Cerebellar nuclear complex (tissue), 1 donor: ENCODE measurements around the gene TCF7L2.
"Not testable (repeated sequence)": the region's sequence is repeated elsewhere in the genome, so short reads cannot be mapped to it uniquely, and the experiment has no call there.

Experiments used
- DNase-seq, 2 experiments: peaks; one replicate each; lab custom pipeline; 2025; lab: John Stamatoyannopoulos, UW

The TCF7L2 gene

DNA sequence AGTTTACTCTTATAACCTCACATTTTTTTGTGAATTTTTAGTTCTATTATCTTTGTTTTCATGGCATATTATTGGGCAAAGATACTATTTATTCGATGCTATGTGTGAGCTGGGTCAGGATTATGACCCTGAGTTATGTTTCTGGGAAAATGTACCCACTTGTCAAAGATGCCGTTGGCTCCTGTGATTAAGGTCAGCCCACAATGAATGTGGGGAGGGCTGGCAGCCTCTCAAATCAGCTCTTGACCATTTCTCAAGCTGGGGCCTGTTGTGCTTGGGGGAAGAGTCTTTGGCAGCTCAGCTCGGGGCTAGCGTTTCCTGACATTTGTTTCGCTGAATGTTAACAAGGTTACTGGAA, 97.5 kb downstream of the TCF7L2 start:
- no peak for DNase-seq

DNA sequence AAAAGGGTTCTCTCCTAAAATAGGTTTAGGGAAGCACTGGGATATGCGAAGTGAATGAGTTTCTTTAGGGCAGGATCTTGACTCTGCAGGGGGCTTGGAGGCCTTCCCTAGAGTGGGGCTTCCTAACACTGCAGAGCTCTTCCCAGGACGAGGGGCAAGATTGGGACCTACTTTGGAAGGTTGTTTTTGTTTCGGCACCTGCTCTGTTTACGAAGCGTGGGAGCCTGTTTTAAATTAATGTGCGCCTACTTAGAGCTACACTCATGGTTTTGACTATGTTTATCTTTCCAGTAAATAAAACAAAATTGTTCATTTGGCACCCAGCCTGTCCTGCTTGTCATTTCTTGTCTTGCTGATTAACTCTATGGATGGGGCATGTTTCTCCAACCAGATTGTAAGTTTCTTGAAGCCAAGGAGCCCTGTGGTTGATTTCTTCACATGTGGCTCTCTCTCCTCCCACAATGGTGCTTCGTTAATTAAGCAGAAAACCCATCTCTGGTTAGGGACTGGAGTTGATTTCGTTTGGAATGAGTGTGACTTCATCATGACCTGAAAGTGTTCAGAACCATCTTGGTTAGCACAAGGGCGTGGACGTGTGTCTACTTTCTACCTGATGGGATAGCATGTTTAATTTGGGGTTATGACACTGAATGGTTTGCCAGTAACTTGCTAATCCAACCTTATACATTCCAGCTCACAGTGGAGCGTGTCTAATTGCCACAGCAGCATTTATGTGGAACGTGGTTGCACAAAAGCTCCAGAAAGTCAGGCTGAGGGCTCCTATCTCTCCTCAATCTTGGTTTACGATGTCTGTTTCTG, 98.1 kb downstream of the TCF7L2 start:
- DNase-seq: no peak

GRCh38 chr10:113049881-113050280, 99.8 kb downstream of the TCF7L2 start:
- DNase-seq: no peak

DNA sequence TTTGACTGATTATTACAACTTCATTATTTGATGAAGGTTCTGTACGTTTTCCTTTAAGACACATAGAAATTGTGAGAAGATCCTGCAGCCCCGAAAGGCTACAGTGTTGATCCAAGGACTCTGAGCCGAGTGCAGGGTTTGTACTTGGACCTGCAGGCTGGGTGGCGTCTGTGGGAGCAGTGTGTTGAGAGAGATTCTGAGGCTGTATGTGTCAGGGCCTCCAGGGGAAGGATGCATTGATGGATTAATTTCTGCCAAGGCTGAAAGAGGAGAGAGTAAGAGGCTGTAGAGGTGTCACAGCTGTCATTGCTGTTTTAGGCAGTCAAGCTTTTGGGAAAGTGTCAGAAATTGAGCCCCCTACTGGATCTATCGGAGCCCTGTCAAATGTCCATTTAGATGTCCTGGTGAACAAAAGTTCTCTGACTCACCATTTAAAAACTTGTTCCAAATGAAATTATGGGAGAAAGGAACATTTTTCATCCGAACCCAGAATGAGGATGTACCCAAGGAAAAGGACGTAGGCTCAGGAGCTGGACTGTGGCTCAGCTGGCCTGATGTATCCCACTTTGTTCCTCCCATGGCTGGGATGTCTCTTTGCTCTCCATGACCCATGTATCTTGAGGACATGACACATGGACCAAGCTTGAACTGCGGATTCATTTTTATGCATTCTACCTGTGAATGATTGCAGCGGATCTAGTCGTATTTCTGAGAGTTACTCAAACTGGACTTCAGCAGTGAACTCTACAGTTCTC, 102.2 kb downstream of the TCF7L2 start:
- DNase-seq: no peak

- DNase-seq: no peak
Observed at GRCh38 chr10:113053091-113053490, 103.0 kb downstream of the TCF7L2 start.

DNA sequence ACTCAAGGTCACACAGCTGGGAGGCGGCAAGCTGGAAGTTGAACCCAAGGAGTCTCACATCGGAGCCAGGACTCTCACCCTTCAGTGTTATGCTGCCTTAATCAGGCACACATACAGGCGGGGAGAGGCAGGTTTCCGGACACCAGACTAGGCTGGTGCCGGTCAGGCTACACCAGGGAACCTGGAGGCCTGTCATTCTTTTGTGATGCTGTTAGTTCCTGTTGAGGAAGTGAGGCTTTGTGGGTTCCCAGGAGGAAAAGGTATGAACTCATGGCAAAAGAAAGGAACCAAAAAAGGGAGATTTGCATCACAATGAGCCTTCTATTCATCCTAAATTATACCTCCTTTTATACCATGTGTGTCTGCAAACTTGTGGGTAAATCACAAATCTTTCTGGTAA, 103.8 kb downstream of the TCF7L2 start:
- no peak for DNase-seq

DNA sequence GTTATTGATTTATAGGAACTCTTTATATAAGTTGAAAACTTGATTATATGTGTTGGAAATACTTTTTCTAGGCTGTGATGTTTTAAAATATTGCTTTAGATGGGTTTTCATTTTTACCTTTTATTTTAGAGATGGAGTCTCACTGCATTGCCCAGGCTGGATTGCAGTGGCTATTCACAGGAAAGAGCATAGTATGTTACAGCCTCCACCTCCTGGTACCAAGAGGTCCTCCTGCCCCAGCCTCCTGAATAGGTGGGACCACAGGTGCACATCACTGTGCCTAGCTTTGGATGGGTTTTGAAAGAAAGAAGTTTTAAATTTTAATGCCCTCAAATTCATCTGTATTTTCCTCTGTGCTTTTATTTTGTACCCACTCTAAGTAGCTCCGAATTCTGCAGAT, 105.4 kb downstream of the TCF7L2 start:
- DNase-seq: no peak

GRCh38 chr10:113056030-113056429, 106.0 kb downstream of the TCF7L2 start:
- DNase-seq: no peak

DNA sequence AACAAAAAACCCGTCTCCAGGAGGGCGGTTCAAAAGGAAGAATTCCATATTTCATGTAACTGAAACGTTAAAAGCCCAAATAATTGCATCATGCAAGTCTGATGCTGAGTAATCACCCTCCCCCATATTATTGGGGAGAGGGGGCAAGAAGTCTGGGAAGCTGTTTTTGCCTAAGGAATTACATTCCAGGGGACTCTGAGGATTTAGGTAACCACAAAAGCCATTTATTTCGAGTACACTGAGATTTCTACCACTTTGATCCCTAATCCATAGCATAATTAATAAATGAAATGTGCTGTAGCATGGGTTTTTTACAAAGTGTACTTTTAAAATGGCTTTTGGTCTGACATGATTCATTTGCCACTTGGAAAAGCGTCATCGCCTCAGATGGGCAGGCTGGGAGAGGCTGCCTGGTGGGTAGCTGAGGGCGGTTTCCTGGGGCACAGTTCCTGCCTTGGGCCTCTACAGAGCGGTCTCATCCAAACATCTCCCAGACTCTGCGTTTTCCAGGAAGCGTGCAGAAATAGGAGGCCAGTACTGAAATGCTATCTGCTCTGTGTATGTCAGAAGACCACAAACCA, 106.5 kb downstream of the TCF7L2 start:
- DNase-seq: no peak

DNA sequence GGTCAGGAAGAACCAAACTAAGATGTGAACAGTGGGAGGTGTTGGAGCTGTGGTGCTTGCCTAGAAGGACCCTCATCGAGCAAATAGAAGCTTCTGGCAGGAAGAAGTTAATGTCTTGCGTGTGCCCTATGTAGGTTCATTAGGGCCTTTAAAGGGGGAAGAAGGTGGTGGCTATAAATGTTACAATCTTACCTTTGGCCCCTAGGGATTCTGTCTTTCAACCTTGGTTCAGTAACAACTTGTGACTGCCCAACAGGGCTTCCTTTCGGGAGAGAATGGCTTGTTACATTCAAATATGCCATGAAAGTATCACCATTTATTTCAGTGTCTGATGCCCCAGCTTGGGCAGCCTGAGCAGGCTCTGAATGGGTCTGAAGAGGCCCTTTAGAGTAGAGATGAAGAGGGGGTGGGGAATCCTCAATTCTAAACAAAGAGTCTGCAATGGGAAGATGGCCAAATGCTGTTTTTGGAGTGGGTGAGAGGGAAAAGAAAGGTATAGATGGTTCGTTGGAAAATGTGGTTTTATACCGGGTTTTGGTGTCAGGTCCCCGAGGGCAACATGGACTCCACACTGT, 108.0 kb downstream of the TCF7L2 start:
- no peak for DNase-seq

DNA sequence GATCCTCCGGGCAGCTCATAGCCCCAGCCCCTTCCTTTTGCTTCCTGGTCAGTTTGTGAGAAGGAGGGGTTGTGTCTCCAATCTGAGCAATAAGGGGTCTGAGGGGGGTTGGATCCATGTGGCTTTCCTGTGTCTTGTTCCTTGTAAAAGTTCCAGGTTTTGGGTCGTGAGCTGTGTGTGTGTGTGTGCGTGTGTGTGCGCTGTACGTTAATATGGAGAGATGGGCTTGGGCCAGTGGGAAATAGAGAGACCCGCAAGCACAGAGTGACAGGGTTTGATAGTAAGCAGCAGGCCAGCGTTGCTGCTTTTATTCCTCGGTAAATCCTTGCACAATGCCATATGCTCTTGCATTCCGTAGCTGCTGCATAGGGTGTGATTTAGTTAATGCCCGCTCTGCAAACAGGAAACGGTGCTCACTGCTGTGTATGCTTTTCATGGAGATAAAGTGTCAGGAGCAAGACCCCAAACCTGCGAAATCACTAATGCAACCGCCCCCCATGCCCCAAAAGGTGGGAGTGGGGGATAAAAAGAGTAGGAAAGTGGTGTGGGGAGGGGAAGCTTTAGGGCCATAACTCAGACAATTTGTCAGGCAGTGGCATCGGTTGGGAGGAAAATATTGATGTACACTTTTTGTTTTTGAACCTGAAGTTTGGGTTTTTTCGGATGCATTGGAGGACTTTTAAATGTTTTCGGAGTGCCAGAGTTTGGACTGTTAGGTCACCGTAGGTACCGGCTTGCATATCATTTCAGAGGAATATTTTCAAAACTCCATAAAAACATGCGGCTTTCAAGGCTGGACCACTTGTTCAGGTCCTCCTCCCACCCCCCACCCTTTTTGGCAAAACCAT, 108.7 kb downstream of the TCF7L2 start:
- DNase-seq: no peak

DNA sequence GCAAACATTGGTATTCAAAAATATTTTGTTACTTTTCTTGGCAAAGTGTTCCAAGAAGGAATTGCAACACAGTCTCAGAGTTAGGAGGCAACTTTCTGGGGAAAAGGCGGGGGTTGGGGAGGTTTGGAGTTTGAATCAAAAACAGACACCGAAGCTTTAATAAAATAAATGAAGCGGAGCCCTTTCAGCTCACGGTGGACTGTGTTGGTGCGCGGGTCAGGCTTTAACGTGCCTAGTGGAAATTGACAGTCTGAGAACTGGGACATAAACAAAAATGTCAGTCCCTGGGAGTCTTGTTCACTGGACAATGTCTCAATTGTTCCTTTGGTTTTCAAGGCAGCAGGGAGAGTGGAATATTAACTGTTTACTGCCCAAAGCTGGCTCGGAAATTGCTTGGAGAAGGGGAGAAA, 109.3 kb downstream of the TCF7L2 start:
- no peak for DNase-seq

GRCh38 chr10:113060201-113061053, 110.4 kb downstream of the TCF7L2 start:
- no peak for DNase-seq

DNA sequence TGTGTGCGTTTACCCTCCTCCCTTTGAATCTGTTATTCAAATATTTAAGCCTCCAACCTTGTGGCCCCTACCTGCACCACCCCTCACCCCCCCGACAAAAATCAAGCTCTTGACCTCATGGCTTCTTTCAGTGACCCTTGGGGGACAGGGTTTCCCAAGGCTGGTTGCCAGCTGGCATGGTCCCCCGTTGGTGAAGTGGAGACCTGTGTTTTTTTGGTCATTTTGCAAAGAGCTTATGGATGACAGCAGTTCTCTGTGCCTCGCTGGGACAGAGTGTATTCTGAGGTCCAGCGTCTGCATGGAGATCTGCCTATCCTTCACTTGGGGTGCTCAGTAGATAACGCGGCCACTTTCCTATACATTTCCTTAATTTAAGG, 111.0 kb downstream of the TCF7L2 start:
- DNase-seq: no peak

DNA sequence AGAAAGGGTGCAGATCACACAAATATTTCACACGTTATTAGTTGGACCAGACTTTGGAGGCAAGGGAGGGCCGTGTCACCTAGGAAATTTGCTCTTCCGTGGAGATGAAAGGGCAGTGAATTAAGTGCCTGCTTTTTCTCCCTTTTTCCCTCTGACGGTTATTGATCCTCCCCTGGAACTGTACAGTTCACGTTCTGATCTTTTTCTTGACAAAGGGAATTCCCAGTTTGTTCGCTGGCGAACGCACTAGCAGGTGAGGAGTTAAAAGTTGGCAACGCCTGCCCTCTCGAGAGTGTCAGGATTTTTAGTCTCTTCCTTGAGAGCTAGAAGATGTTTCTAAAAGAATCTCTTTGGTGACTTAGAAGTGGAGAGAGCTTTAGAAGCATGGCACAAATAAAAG, 111.5 kb downstream of the TCF7L2 start:
- DNase-seq: no peak

GRCh38 chr10:113063043-113063967, 113.3 kb downstream of the TCF7L2 start:
- no peak for DNase-seq

GRCh38 chr10:113064039-113064438, 114.0 kb downstream of the TCF7L2 start:
- no peak for DNase-seq

DNA sequence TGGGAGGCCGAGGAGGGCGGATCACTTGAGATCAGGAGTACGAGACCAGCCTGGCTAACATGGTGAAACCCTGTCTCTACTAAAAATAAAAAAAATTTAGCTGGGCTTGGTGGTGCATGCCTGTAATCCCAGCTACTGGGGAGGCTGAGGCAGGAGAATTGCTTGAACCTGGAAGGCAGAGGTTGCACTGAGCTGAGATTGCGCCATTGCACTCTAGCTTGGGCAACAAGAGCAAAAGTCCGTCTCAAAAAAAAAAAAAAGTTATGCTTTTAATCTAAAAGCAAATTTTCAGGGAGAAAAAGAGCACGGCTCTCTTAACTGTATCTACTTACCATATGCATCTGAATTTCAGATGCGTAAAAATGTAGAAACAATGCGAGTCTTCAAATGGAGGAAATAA, 116.1 kb downstream of the TCF7L2 start:
- DNase-seq: not testable (repeated sequence)

DNA sequence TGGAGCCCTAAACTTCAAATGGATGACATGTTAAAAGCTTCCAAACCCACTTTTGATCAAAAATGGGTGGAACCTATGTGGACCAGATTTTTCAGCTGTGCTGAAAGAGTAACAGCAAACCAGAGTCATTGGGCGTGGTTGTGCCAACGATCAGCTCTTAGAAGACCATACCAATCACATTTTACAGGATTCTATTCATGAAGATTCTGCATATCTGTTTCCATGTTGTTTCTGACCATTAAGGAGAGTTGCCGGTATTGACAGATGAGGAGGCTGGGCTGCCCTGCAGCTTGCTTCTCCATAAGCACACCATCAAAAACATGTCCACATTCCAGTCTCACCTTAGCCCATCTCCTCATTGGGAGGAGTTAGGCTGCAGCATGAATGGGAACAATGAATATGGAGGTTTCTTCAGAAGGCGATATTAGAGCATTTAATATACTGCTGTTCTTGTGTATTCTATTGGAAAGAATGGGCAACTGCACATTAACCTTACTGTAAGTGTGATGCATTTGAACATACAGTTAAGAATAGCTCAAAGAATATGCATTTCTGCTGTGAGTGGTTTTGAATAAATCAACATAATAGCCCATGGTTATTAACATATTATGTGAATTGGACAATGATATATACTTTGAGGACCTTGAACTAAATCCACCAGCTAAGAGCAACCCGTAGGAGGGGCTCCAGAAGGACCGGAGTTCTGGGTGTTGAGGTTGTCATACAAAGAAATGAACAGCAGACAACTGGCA, 116.7 kb downstream of the TCF7L2 start:
- no peak for DNase-seq
